GM10266 (cell line): ENCODE data around the gene GNAS-AS1.
A peak's percentile ranks its signal among the peaks of the same experiment; 100 is the strongest.

Experiments used
- DNase-seq: peaks from one replicate; pipeline ENCODE4 v3.0.0; 2012; ENCODE audit errors: extremely low spot score
- TF ChIP-seq, protein P1 (sequence below): IDR thresholded peaks from 2 replicates; pipeline ENCODE4 v1.5.1; 2012; ENCODE audit warnings: mild to moderate bottlenecking, low read depth; ENCODE audit not compliant: control insufficient read depth, insufficient read depth; ENCODE audit errors: missing control alignments

GNAS-AS1 gene

DNA sequence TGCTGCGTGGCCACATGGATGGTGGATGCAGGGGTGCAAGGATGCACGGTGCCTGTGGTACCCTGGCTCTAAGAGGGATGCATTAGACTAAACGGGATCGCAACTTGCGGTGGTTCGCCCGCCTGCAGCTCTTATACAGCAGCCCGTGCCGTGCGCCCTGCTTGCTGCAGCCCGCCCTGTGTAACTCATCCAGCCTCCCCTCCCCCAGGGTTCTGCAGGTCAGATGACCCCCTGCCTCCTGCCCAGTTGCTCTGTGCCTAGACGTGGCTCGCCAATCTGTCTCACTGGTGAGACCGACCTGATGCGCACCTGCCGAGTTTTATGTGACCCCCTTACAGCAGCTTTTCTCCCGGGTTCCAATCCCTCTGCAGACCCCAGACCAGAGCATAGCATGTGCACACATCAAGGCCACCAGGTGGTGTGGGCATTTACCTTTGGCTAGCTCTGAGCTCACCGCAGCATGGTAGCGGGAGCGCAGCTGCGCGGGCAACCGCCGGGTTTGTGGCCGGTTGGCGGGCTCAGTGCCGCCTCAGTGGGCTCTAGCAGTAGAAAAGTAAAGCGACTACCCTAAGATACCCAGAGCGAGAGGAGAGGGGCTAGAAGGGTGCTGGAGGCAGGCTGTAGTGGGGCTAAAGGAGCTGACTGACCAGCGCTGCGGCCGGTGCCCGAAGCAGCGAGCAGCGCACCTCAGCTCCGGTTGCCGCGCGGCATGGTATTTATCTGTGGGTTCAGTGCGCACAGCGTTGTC, 693 bp upstream of the GNAS-AS1 start:
- TF ChIP-seq, protein P1, sequence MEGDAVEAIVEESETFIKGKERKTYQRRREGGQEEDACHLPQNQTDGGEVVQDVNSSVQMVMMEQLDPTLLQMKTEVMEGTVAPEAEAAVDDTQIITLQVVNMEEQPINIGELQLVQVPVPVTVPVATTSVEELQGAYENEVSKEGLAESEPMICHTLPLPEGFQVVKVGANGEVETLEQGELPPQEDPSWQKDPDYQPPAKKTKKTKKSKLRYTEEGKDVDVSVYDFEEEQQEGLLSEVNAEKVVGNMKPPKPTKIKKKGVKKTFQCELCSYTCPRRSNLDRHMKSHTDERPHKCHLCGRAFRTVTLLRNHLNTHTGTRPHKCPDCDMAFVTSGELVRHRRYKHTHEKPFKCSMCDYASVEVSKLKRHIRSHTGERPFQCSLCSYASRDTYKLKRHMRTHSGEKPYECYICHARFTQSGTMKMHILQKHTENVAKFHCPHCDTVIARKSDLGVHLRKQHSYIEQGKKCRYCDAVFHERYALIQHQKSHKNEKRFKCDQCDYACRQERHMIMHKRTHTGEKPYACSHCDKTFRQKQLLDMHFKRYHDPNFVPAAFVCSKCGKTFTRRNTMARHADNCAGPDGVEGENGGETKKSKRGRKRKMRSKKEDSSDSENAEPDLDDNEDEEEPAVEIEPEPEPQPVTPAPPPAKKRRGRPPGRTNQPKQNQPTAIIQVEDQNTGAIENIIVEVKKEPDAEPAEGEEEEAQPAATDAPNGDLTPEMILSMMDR = no peak
- DNase-seq = peak; percentile 30

DNA sequence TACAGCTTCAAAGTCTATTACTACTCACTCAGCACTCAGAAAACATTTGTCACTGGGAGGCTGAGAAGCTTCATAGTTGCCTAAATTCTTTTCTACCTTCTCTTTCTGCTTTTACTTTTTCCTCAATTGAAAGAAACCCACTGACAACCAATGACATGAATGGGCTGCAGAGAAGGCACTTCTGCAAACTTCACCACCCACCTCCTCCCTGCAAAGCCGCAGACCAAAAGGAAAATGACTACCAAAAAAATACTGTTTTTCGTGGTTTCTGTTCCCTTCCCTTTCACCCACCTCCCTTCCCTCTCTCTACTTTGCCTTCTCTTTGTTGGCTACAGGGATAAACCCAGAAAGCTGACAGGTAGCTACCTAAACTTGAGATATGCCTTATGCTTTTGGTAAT, 3.2 kb downstream of the GNAS-AS1 start:
- TF ChIP-seq, protein P1 = no peak
- DNase-seq = no peak

DNA sequence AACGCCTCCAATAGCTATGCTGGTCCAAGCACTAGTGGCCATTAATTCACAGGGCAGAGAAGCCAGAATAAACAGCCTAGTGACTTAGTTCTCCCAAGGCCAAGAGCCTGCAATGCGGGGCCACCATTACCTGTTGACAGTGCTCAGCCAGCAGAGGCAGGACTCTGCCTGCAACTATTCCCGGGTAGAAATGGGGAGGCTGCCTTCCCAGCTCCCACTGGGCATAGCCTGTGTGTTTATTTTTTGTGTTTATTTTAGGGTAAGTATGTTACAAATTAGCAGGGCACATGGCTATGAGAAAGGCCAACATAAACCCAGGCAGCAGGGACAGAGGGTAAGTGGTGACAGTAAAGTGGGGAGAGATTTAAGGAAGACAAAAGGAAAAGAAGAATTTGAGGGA, 5.0 kb downstream of the GNAS-AS1 start:
- TF ChIP-seq, protein P1 = no peak

DNA sequence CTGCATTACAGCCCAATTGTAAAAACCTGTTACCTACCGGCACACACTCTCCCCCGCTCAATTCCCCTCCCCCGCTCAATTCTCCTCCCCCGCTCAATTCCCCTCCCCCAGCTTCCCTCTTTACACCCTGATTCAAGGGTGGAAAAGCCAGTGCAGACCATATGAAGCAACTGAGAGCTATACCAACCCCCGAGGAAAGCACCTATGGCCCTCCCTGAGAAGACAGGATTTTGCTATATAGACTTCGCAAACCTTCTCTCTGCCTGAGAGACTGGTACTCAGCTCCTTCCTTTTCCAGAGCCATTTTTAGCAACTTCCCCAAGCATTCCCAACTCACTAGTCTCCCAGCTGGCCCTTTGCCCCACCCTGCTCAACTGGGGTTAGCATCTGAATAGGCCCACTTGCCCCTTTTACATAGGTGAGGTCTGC, 7.6 kb downstream of the GNAS-AS1 start:
- TF ChIP-seq, protein P1 = no peak
- DNase-seq = no peak

More for the DNA sequence above, 5.0 kb downstream of the GNAS-AS1 start:
- DNase-seq = no peak

DNA sequence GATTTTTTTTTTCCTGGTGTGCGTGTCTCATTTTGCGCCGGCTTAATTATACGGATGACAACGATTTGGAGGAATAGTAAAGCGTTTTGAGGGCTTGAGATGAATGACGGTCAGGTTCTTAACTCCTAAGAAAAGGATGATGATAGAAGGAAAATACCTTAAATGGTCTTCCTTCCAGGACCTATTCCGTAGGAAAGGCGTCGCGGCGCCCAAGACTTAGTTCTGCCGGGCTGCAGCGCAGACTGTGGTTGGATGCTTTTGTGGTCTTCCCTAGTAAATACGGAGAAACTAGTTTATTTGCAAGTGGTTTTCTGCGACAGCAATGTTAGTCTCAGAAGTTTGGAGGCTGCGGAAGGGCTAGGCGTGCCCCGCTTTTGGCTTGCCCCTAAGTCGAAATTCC, 8.4 kb downstream of the GNAS-AS1 start:
- TF ChIP-seq, protein P1 = no peak
- DNase-seq = no peak

DNA sequence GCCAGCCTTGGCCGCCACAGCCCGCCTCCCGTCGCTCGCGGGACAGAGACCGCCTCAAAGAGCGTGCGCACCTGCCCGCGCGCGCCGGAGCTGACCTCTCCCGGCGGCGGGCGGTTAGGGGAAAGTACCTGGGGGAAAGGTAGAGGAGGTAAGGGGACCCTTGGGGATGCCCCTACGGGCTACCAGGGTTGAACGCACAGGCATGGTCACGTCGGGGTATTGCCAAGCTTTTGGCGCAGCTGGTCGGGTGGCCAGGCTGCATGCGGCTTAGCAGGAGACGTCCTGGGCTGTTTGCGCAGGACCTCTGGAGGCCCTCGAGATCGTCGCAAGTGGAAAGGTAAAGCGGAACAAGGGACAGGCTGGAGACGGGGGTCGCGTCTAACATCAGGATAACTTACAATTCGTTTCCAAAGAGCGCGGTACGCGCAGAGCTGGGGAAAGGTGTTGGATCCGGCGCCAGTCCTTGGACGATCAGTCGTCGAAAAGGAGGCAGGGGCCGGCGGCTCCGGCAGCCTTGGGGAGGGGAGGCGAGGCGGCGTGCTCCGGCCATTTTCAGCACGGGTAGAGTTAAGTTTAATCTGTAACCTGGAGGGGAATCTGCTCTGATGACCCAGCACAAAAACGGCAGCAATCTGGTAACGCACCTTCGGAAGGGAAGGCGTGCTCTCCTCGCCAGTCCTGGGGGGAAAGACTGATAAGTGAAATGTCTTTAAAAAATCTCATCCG, 9.0 kb downstream of the GNAS-AS1 start:
- no peak for DNase-seq
- TF ChIP-seq, protein P1 = no peak
